ENCODE results near the gene GPR26. TPM values are rescaled to one million over a fixed set of nuclear protein-coding genes. Genes with fewer than 3 reads are reported as not detected.

Gene GPR26
- total and polyA plus RNA-seq, 8 donors = not detected

DNA sequence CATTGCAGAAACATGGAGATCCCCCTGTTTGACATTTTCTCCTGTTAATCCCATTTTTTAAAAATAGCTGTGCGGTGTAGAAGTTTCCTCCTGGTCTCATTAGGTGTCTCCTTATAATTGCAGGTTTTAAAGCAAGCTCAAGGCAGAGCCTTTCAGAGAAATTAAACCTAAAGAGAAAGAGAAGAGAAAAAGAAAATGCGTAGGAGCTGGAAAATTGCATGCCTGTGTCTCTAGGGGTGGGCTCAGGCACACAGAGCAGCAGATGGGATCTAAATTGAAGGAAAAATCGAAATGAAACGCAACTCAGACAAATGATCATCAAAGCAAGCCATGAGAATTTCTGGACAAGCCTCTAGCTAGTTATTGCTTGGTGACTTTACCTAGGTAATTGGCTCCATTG lies 40.1 kb downstream of the GPR26 start:
- H3K27me3 ChIP-seq = no peaks in the 10 kb centered on the region
- WGBS, 2 donors = 40 to 42% methylated on average over 4 of the region's 4 CpGs
- TF ChIP-seq, protein P1, sequence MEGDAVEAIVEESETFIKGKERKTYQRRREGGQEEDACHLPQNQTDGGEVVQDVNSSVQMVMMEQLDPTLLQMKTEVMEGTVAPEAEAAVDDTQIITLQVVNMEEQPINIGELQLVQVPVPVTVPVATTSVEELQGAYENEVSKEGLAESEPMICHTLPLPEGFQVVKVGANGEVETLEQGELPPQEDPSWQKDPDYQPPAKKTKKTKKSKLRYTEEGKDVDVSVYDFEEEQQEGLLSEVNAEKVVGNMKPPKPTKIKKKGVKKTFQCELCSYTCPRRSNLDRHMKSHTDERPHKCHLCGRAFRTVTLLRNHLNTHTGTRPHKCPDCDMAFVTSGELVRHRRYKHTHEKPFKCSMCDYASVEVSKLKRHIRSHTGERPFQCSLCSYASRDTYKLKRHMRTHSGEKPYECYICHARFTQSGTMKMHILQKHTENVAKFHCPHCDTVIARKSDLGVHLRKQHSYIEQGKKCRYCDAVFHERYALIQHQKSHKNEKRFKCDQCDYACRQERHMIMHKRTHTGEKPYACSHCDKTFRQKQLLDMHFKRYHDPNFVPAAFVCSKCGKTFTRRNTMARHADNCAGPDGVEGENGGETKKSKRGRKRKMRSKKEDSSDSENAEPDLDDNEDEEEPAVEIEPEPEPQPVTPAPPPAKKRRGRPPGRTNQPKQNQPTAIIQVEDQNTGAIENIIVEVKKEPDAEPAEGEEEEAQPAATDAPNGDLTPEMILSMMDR (IDR thresholded peaks at IDR 0.05) = no peak
- intact Hi-C loops (cut with DNase I) = no loop called here
- no peak for DNase-seq
- no peak for ATAC-seq
- FAIRE-seq = no peak
- no peaks in the 10 kb centered on the region for H3K4me1 ChIP-seq
- H3K4me3 ChIP-seq = no peak overlapping the region
- no peaks in the 10 kb centered on the region for H3K36me3 ChIP-seq
- no peaks in the 10 kb centered on the region for H3K9me3 ChIP-seq
- no peak overlapping the region for H3K27ac ChIP-seq

DNA sequence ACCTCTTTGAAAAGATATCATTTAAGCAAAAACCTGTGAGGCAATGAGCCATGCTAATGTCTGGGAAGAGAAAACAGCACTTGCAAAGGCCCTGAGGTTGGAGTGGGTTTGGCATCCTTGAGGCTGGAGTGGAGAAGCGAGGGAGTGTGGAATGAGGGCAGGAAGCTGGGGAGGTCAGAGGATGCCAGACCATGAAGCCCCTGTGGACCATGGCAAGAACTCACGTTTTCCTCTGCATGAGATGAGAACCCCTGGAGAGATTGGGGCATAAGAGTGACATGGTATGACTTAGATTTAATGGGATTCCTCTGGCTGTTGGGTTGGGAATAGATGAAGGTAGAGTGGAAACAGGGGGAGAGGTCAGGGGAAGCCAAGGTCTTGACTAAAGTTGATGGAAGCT lies 49.4 kb downstream of the GPR26 start:
- Histone ChIP-seq H3K4me3 (no peak overlapping the region), H3K9me3 (no peaks in the 10 kb centered on the region), H3K4me1 (no peaks in the 10 kb centered on the region), H3K27me3 (no peaks in the 10 kb centered on the region), H3K27ac (no peak overlapping the region), H3K36me3 (no peaks in the 10 kb centered on the region)
- DNase-seq = no peak
- TF ChIP-seq, protein P1 (IDR thresholded peaks at IDR 0.05) = no peak
- no peak for ATAC-seq
- intact Hi-C loops (cut with DNase I) = no loop called here
- no peak for FAIRE-seq
- 43 to 49% methylated on average over 2 of the region's 2 CpGs for WGBS, 2 donors

DNA sequence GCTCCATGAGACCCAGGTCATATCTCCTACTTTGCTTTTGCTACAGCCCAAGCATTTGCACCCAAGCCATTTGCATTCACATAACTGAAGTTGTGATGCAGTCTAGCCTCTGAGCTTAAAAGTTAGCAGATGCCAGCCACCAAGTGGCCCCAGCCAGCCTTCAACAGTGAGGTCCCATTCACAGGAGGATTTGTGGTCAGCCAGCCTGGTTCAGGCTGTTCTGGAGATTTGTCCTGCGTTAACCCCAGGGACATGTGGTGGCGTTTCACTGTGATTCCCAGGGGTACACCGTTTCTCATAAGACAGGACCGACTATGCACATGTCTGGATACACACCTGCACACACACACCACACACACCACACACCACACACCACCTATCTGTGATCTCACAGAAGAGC lies 51.2 kb downstream of the GPR26 start:
- FAIRE-seq (no peak), ATAC-seq (no peak), DNase-seq (no peak)
- Histone ChIP-seq H3K36me3 (no peaks in the 10 kb centered on the region), H3K4me1 (no peaks in the 10 kb centered on the region), H3K27me3 (no peaks in the 10 kb centered on the region), H3K9me3 (no peaks in the 10 kb centered on the region), H3K27ac (no peak overlapping the region), H3K4me3 (no peak overlapping the region)
- 64 to 76% methylated on average over 4 of the region's 4 CpGs for WGBS, 2 donors
- intact Hi-C loops (cut with DNase I) = no loop called here
- TF ChIP-seq, protein P1 (IDR thresholded peaks at IDR 0.05) = no peak

DNA sequence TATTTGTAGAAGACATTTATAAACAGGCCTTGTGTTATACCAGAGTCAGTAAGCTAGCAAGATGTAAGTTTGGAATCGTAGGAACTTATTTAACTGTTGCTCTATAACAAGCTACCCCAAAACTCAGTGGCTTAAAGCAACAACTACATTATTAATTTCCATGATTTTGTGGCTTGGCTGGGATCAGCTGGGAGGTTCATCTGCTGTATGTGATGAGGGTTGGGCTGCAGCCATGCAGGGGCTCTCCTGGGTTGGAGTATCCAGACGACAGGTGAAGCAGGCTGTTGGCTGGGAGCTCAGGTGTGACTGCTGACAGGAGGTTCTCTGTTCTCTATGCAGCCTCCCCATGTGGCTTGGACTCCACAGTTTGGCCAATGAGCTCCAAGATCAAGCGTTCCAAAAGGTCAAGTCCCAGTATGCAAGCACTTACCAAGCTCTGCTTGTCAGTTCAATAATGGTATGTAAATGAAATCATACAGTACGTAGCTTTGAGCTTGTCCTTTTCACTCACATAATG lies 52.4 kb downstream of the GPR26 start:
- TF ChIP-seq, protein P1 (IDR thresholded peaks at IDR 0.05) = no peak
- intact Hi-C loops (cut with DNase I) = no loop called here
- FAIRE-seq (no peak), DNase-seq (no peak), ATAC-seq (no peak)
- H3K4me3 ChIP-seq = no peak overlapping the region
- no peaks in the 10 kb centered on the region for H3K4me1 ChIP-seq
- no peaks in the 10 kb centered on the region for H3K27me3 ChIP-seq
- no peaks in the 10 kb centered on the region for H3K9me3 ChIP-seq
- H3K36me3 ChIP-seq = no peaks in the 10 kb centered on the region
- WGBS, 2 donors = 42 to 57% methylated on average over 4 of the region's 4 CpGs
- no peak overlapping the region for H3K27ac ChIP-seq

DNA sequence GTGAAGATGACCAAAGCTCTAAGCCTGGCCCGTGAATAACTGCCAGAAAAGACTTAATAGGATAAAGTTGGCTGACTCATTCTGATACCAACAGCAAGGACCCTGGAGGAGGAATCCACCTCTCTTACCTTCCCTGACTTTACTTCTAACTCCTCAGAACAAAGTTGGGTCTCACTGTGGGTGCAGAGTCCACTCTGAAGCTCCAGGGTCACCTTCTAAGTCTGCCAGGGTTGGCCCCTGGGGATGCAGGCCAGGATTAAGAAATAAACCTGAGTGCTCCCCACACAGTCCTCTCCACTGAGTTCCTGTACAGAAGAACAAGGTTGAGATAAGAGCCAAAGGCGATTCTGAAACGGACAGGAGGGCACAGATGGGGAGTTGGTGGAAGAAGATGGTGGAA lies 54.4 kb downstream of the GPR26 start:
- WGBS, 2 donors = 43 to 57% methylated on average over 3 of the region's 3 CpGs
- no peaks in the 10 kb centered on the region for H3K36me3 ChIP-seq
- no peaks in the 10 kb centered on the region for H3K27me3 ChIP-seq
- H3K4me3 ChIP-seq = no peak overlapping the region
- intact Hi-C loops (cut with DNase I) = no loop called here
- TF ChIP-seq, protein P1 (IDR thresholded peaks at IDR 0.05) = no peak
- DNase-seq (no peak), ATAC-seq (no peak), FAIRE-seq (no peak)
- no peaks in the 10 kb centered on the region for H3K4me1 ChIP-seq
- H3K27ac ChIP-seq = no peak overlapping the region
- no peaks in the 10 kb centered on the region for H3K9me3 ChIP-seq

Measured in pancreas (tissue), 10 donors.